ENCODE results near the gene ALDH2. TPM values are rescaled to one million over a fixed set of nuclear protein-coding genes. Genes with fewer than 3 reads are reported as not detected.
A peak's percentile ranks its signal among the peaks of the same experiment; 100 is the strongest.

The ALDH2 gene
- total and polyA plus RNA-seq, 9 of the 15 experiments (the other 6 are each of a cell fraction or from before 2014, with no cell fraction given), result 1.9 to 22.5 (median 12.2) TPM

- Histone ChIP-seq H3K9me3 (replicated peaks; ENCODE audit: control insufficient read depth, insufficient read depth, low read depth, low read length) (no peaks in the 10 kb centered on the region), H3K4me1 (replicated peaks in 1 of 2; ENCODE audit: control insufficient read depth in 2 of 2, insufficient read depth in 2 of 2, low read length in 2 of 2) (peaks cover 0 to 20% of the 10 kb centered on the region in 2 experiments; a peak in 4 of 5 replicates), H4K20me1 (replicated peaks; ENCODE audit: control insufficient read depth, insufficient read depth, low read length) (no peaks in the 10 kb centered on the region), H3K27me3 (ENCODE audit: control insufficient read depth in 2 of 2, insufficient read depth in 2 of 2, low read length in 2 of 2) (no peaks in the 10 kb centered on the region; a peak in 1 of 5 replicates), H3K4me3 (no peak overlapping the region), H3K79me2 (ENCODE audit: control insufficient read depth, insufficient read depth, low read length) (no peaks in the 10 kb centered on the region), H3K9ac (ENCODE audit: insufficient read depth in 1 of 2, low read depth in 2 of 2, low read length in 2 of 2) (no peak overlapping the region; a peak in 1 of 4 replicates), H3K27ac (ENCODE audit: extremely low read depth, low read depth, low read length) (no peak overlapping the region), H2AFZ (ENCODE audit: low read depth, low read length) (peak overlapping the region; percentile 82; the same call in 1 of the 2 replicates), H3K9me1 (ENCODE audit: control insufficient read depth, insufficient read depth, low read length) (peaks cover 2% of the 10 kb centered on the region), H3K36me3 (ENCODE audit: control insufficient read depth, insufficient read depth, low read length) (peaks cover 15% of the 10 kb centered on the region; the same call in 2 of the 3 replicates), H3K4me2 (ENCODE audit: insufficient read depth, low read length) (no peak overlapping the region)
- in situ Hi-C loops (cut with MboI) (no loop called here), intact Hi-C loops (cut with micrococcal nuclease) (no loop called here)
- DNase-seq (ENCODE audit: extremely low read depth in 1 of 4, low spot score in 3 of 4) (no peak), ATAC-seq (no peak), FAIRE-seq (no peak)
- POLR2A ChIA-PET, result interaction anchor here (0.5 kb wide), 1 partner anchor 916 kb away, joined by 3 read pairs; no protein-coding TSS in a partner anchor
- WGBS (ENCODE audit: insufficient coverage, low coverage, missing lambda C conversion rate), result 92% methylated on average over 3 of the region's 3 CpGs
- CTCF ChIA-PET (ENCODE audit: low intra/inter-chr PET ratio), result no interaction called here
- BruUV-seq (replicated peaks), result no TSS peak
- TF ChIP-seq ZBED1 (IDR thresholded peaks at IDR 0.05) (no peak), ZNF232 (CRISPR knock-in tag; IDR thresholded peaks at IDR 0.05) (no peak), RBBP5 (IDR thresholded peaks at IDR 0.05; ENCODE audit: borderline replicate concordance, insufficient read depth, low read length, poor library complexity, severe bottlenecking) (no peak), ZNF134 (CRISPR knock-in tag; conservative IDR thresholded peaks at IDR 0.05) (no peak), KDM1A (IDR thresholded peaks at IDR 0.05) (no peak), ZNF395 (CRISPR knock-in tag; IDR thresholded peaks at IDR 0.05) (no peak), HMBOX1 (IDR thresholded peaks at IDR 0.05) (no peak), SOX6 (IDR thresholded peaks at IDR 0.05) (no peak), ZNF407 (IDR thresholded peaks at IDR 0.05; ENCODE audit: low read depth) (no peak), MEIS2 (IDR thresholded peaks at IDR 0.05; ENCODE audit: partially characterized antibody) (no peak), LCOR (CRISPR knock-in tag; IDR thresholded peaks at IDR 0.05) (no peak), HOXB6 (CRISPR knock-in tag; IDR thresholded peaks at IDR 0.05; ENCODE audit: borderline replicate concordance) (no peak), TOE1 (IDR thresholded peaks at IDR 0.05; ENCODE audit: borderline replicate concordance) (no peak), TOE1 (CRISPR knock-in tag; IDR thresholded peaks at IDR 0.05; ENCODE audit: borderline replicate concordance, low read depth) (no peak)
Observed at GRCh38 chr12:111792856-111793235, 26.1 kb downstream of the ALDH2 start.

Measured in K562 (cell line).